ENCODE measurements around the gene MLC1.
A peak's percentile ranks its signal among the peaks of the same experiment; 100 is the strongest.

- TF ChIP-seq POLR2AphosphoS5 (IDR thresholded peaks at IDR 0.05; ENCODE audit: low read depth, low read length) (no peak), CTCF (IDR thresholded peaks at IDR 0.05) (no peak), TCF7L2 (IDR thresholded peaks at IDR 0.05; ENCODE audit: low read depth, low read length) (no peak), REST (IDR thresholded peaks at IDR 0.05; ENCODE audit: insufficient read depth in 1 of 2, low read depth in 2 of 2, low read length in 1 of 2) (peak in 1 of 2 experiments; percentile 36; a peak in 1 of 4 replicates), SIN3A (IDR thresholded peaks at IDR 0.05; ENCODE audit: borderline replicate concordance, insufficient read depth, low read depth, low read length) (no peak)
Observed at GRCh38 chr22:50031189-50032091, 53.8 kb downstream of the MLC1 start.
